VCaP (cell line): Measurements from ENCODE around the gene GRIN2A.

Experiments used
- H3K27ac ChIP-seq: fragments of 450-650 bp; 2 replicates; pipeline ENCODE4 v1.5.1; 2017
- TF ChIP-seq, protein P1 (sequence below): fragments of 450-650 bp; conservative IDR thresholded peaks from 2 replicates; pipeline ENCODE4 v1.5.1; 2017; ENCODE audit warnings: mild to moderate bottlenecking, moderate library complexity

GRIN2A gene

GRCh38 chr16:9953908-9954570 is 228.2 kb downstream of the GRIN2A start:
- TF ChIP-seq, protein P1, sequence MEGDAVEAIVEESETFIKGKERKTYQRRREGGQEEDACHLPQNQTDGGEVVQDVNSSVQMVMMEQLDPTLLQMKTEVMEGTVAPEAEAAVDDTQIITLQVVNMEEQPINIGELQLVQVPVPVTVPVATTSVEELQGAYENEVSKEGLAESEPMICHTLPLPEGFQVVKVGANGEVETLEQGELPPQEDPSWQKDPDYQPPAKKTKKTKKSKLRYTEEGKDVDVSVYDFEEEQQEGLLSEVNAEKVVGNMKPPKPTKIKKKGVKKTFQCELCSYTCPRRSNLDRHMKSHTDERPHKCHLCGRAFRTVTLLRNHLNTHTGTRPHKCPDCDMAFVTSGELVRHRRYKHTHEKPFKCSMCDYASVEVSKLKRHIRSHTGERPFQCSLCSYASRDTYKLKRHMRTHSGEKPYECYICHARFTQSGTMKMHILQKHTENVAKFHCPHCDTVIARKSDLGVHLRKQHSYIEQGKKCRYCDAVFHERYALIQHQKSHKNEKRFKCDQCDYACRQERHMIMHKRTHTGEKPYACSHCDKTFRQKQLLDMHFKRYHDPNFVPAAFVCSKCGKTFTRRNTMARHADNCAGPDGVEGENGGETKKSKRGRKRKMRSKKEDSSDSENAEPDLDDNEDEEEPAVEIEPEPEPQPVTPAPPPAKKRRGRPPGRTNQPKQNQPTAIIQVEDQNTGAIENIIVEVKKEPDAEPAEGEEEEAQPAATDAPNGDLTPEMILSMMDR, result no peak
- no peak overlapping the region for H3K27ac ChIP-seq

DNA sequence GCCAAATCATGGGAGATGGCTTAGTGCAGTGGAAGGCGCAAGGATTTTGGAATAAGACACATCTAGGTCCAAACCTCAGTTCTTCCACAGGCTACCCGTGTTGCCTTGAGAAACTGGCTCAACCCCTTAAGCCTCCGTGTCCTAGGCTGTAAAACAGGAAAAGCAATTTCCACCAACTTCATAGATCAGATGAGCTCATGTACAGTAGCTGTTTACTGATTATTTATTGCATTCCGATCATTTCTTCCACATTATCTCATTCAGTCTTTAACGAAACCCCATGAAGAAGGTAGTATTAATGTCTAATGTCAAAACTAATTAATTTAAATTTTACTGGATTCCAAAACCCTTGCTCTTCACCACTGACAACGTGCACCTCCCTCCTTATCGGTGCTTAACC is 231.6 kb downstream of the GRIN2A start:
- TF ChIP-seq, protein P1, result no peak
- H3K27ac ChIP-seq, result no peak overlapping the region

DNA sequence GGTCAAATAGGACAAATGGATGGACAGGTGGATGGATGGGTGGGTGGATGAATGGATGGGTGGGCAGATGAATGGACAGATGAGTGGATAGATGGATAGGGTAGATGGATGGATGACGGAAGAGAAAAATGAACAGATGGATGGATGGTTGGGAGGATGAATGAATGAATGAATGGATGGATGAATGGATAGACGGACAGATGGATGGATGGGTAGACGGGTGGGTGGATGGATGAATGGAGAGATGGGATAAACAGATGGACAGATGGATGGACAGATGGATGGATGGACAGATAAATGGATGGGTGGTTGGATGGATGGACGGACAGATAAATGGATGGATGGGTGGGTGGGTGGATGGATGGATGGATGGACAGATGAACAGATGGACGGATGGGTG is 232.8 kb downstream of the GRIN2A start:
- TF ChIP-seq, protein P1, result no peak
- no peak overlapping the region for H3K27ac ChIP-seq

- TF ChIP-seq, protein P1, result no peak
Measured at GRCh38 chr16:9948933-9949332, 233.3 kb downstream of the GRIN2A start.

GRCh38 chr16:9946022-9946720 is 236.1 kb downstream of the GRIN2A start:
- no peak overlapping the region for H3K27ac ChIP-seq
- TF ChIP-seq, protein P1, result no peak

More at GRCh38 chr16:9948933-9949332, 233.3 kb downstream of the GRIN2A start:
- H3K27ac ChIP-seq, result no peak overlapping the region

GRCh38 chr16:9943121-9943520 is 239.1 kb downstream of the GRIN2A start:
- H3K27ac ChIP-seq, result no peak overlapping the region
- TF ChIP-seq, protein P1, result no peak

- TF ChIP-seq, protein P1, result no peak
Measured at GRCh38 chr16:9941245-9941644, 241.0 kb downstream of the GRIN2A start.

More at GRCh38 chr16:9941245-9941644, 241.0 kb downstream of the GRIN2A start:
- H3K27ac ChIP-seq, result no peak overlapping the region
